SW 1271 (cell line): ENCODE data around the gene ANO1.
"Not testable (repeated sequence)": the region's sequence is repeated elsewhere in the genome, so short reads cannot be mapped to it uniquely, and the experiment has no call there.

Source experiments
- DNase-seq, 2 experiments: peaks; one replicate each; lab custom pipeline; 2025; lab: John Stamatoyannopoulos, UW

ANO1 gene

GRCh38 chr11:70078095-70078780 is at the start of gene ANO1:
ANO1 (plus strand) TSS chr11:70078317; CDS start chr11:70078607, 290 bp downstream.
- no peak for DNase-seq

DNA sequence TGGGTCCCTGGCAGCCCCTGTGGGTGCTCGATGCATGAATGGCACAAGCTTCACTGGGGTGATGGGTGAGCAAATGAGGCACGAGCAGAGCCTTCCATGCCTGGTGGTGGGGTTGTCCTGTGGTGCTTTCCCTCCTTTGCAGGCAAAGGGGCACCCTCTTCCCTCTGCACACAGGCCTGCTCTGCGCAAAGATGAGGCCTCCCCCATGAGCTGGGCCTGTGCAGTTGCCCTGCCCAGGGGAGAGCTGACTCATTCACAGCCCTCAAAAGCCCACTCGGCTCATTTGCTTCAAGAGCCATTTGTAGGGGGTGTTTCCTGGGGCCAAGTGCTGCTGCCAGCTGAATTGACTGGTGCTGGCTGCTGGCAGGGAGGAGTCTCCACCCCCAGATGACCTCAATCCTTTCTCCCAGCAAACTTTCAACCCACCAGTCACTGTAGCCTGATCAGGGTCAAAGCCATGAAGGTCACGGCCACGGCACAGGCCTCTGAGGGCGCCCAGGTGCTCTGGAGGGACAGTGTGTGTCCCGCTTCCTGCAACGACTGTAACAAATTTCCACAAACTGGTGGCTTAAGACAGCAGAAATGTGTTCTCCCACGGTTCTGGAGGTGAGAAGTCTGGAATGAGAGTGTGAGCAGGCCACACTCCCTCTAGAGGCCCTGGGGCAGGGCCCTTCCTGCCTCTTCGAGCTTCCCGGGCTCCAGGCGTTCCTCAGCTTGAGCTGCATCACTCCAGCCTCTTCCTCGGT is 48.8 kb upstream of the ANO1 start:
- DNase-seq = no peak

DNA sequence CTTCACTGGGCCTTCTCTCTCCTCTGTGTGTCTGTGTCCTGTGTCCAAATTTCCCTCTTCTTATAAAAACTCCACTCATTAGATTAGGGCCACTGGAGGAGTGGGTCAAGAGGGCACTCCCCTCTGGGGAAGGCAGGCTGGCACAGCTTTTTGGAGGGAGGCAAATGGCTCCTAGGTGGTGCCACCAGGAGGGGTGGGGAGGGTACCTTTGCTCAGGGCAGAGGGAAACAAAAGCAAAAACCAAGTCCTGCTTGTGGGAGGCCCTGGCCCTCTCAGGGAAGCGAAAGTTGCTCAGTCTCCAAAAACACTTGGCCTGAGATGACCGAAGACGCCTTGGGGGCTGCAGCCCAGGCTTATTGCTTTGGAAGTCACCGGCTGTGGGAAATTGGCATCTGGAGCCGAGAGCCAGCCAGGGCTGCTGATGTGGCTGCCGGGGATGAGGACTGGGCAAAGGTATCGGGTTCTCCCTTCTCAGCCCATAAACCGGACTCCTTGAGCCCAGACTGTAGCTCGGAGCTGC is 48.2 kb upstream of the ANO1 start:
- no peak for DNase-seq

DNA sequence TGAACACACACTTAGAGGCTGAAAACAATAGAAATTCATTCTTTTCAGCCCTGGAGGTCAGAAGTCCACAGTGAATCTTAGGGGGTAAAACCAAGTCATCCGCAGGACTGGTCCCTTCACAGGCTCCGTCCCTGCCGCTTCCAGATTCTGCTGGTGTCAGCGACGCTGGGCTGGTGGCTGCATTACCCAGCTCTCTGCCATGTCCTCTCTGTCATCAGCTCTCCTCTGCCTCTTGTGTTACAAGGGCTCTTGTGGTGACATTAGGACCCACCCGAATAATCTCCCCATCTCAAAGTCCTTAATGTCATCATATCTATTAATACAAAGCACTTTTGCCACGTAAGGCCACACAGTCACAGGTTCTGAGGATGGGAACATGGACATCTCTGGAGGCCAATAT is 47.7 kb upstream of the ANO1 start:
- no peak for DNase-seq

- no peak for DNase-seq
Observed at GRCh38 chr11:70031631-70032469, 46.3 kb upstream of the ANO1 start.

GRCh38 chr11:70032470-70032795 is 45.7 kb upstream of the ANO1 start:
- no peak for DNase-seq

DNA sequence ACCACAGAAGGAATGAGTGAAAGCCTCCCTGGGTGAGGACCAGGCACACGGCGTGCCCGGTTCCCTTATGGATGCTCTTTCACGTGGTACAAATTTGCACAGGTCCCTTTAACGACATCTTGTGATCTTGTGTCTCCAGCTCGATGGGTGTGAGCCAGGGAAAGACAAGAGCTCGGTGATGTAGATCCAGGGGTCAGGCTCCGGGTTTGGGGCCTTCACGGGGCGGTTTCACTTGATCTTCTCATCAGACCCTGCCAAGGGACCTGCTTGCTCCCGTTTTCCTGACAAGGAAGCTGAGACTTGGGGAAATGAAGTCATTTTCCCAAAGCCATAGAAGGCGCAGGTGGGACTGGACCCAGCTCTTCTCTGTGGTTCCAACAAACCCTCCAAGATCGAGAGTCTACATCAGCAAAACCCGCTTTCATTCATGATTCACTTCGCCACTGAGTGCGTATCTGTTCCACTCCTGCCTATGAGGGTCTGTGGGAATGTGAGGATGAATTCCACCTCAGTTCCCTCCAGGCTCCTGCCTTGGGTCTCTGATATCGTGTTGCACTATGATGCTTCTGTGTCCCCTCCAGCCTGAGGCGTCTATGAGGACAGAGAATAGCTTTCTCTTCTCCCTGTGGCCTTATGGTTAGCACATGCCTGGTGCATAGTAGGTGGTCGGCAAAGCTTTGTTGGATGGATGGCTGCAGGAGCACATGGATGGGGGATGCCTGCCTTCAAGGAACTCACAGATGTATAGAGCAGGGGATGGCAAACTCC is 45.0 kb upstream of the ANO1 start:
- no peak for DNase-seq

GRCh38 chr11:70033711-70034070 is 44.4 kb upstream of the ANO1 start:
- no peak for DNase-seq

DNA sequence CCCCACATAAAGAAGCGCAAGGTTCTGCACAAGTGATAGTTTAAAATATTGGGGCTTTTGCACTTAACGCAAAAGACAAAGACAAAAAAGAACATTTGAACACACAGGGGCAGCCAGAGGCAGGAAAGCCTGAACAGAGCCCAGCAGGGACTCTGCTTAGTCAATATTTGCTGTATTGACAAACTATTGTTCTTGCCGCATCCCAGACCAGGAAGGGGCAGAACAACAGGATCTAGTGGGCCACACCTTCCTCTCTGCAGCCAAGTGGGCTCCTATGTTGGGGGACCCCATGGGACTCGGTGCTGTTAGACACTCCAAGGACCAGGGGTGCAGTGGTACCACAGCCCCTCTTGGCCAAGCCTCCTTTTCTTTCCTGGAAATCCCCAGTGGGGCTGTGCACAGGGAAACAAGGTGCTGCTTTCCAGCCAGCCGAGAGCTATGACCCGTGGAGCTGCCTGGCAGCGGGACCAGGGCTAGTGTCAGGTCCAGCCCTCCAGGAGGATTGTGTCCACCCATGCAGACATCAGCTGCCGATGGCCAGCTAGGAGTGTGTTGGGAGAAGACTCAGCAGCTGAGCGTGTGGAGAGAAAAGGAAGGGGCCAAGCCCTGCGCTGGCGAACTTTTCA is 43.3 kb upstream of the ANO1 start:
- DNase-seq = no peak

DNA sequence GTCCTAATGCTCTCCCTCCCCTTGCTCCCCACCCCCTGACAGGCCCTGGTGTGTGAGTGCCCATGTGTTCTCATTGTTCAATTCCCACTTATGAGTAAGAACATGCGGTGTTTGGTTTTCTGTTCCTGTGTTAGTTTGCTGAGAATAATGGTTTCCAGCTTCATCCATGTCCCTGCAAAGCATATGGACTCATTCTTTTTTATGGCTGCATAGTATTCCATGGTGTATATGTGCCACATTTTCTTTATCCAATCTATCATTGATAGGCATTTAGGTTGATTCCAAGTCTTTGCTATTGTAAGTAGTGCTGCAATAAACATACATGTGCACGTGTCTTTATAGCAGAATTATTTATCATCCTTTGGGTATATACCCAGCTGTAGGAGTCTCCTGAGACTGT is 42.5 kb upstream of the ANO1 start:
- DNase-seq = not testable (repeated sequence)

DNA sequence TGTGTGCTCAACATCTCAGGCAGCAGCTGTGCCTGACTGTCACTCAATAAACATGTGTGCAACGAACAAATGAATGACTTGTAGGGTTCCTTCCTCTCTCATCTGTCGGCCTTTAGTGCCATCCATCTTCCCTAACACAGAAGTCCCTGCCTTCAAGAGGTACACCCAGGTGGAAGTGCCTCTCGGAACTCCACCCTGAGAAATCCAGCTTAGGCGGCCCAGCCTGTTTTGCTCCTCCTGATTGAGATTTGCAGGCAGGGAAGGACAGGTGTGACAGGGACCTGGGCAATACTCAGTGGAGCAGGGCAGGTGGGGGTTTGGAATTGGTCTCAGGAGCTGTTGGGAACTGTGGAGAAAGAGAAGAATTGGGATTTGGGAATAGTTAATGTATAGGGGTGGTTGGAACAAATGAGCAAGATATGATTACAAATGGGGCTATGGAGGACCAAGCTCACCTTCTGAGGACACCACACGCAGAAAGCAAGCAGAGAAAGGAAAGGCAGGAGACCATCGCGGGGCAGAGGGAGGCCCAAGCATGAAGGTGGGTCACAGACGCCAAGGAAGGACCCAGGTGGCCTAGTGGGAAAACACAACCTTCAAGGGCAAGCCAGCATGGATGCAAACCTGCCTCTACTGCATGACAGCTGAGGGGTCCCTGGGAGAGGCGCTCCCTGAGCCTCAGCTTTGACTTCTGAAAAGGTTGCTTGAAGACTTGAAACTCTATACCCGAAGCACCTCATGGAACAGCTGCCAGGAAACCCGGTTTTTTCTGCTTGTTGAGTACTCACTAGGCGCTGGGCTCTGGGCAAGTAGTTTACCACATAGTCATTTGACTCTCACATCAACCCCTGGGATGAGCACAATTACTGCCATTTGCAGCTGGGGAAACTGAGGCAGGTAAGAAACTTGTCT is 40.9 kb upstream of the ANO1 start:
- no peak for DNase-seq

- no peak for DNase-seq
Observed at GRCh38 chr11:70038034-70038834, 39.9 kb upstream of the ANO1 start.

DNA sequence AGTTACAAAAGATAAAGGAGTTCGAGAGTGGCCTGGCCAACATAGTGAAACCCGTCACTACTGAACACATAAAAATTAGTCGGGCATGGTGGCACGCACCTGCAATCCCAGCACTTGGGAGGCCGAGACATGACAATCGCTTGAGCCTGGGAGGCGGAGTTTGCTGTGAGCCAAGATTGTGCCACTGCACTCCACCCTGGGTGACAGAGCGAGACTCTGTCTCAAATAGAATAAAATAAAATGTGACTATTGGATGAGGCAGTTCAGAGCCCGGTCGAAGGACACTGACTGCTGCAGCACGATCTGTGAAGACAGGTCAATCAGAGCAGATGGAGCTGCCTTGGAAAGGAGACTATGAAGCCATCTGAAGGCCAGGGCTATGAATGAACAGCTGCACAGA is 37.7 kb upstream of the ANO1 start:
- no peak for DNase-seq

DNA sequence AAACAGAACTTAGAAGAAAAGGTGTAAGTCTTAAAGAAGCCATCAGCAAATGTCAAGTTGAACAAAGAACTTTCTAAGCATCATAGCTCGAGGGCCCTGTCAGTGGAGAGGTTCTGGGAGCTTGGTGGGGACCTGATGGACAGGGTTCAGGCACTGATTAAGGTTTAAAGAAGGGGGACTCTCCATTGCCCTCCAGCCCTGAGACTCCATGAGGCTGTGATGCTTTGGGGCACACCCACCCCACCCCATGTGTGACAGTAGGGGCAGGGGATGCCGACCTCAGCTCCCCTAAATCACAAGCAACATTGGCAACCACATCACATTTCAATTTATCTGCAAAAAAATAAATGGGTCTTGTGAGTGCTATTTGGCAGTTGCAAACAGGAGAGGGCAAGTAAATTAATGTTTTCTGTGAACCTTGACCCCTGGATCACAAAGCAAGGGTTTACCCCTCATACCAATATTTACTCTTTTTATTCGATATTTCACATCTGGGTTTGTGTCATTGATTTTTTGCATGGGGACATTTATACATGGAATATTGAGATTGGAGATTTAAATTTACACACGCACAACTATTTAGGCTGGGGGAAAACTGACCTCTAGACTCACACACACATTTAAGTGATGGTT is 37.1 kb upstream of the ANO1 start:
- no peak for DNase-seq

GRCh38 chr11:70043482-70043881 is 34.6 kb upstream of the ANO1 start:
- no peak for DNase-seq

DNA sequence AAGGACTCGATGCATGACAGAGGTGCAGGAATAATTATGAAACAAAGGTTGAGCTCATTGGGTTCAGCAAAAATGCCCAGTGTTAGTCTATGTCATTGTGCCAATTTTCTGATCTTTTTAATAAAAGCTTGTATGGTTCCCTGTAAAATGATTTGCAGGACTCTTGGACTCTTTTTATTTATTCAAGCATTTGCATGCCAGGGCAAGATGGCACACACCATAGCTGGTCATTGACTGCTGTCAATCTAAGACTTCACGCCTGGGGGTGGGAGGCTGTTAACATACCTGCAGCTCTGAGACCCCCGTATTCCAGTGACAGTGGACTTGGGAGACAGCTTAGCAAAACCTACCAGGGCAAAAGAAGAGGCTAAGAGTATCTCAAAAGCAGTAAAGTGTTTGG is 32.0 kb upstream of the ANO1 start:
- DNase-seq = no peak

GRCh38 chr11:70048279-70049024 is 29.7 kb upstream of the ANO1 start:
- no peak for DNase-seq

DNA sequence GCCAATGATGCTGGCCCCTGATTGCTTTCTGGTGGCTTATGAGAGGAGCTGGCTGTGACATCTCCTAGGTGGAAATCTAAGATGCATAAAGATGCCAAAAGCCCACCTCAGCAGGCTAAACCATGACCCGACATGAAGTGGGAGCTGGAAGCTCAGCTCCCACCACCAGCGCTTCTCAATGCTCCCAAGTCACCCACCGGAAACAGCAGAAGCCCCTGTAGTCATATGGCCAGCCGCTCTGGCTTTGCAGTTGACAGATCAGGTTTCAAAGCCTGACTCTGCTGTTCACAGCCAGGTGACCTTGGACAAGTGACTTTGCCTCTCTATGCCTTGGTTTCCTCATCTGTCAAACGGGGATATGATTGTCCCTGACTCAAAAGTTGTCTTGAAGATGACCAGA is 29.1 kb upstream of the ANO1 start:
- DNase-seq = no peak
